Nasal cavity respiratory epithelium epithelial cell of viscerocranial mucosa (primary cell): Measurements from ENCODE around the gene KNCN. TPM values are rescaled to one million over a fixed set of nuclear protein-coding genes. Genes with fewer than 3 reads are reported as not detected.

ENCODE experiments used
- total RNA-seq: library from RNA; depleted of rRNA; stranded (reverse); fragments of >200 nt; gene quantifications from 2 replicates; pipeline ENCODE4 v1.2.3, GENCODE V29; 2014

Gene KNCN
- total RNA-seq = not detected in 2 replicates

DNA sequence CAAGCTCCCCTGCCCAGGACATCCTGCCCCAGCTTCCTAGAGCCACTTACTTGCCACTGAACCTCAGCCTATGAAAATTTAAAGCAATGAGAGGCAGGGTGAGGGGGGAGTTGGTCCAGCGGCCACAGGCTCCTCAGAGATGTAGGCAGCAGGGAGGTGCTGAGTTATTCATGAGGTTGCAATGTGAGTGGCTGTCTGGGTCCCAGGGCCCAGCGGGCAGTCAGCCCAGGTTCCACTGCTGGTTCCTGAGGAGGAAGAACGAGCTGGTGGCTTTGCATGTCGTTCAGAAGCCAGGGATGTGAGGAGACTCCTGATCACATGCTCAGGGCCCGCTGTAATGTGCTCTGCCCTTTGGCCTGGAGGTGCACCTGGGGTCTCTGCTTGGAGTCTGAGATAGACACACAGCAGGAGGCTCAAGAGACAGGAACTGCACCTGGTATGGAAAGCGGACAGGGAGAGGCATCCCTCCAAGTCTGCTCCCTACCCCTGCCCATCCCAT is at the start of gene KNCN:
Gene KNCN (minus strand): TSS at position 51 of the 499 bp plus-strand sequence. CDS start 432 bp downstream, outside the sequence.

Other genes starting within 250 kb of the KNCN start
- gene LRRC41, start 248.0 kb downstream of the KNCN start, total RNA-seq = 75.2 and 75.7 TPM in 2 replicates
- gene UQCRH, start 247.9 kb downstream of the KNCN start, total RNA-seq = 214 and 239 TPM in 2 replicates
- gene NSUN4, start 210.8 kb downstream of the KNCN start, total RNA-seq = 19.8 and 27.1 TPM in 2 replicates
- gene FAAH, start 157.3 kb downstream of the KNCN start, total RNA-seq = 7.2 and 11.7 TPM in 2 replicates
- gene DMBX1, start 61.8 kb downstream of the KNCN start, total RNA-seq = under 0.01 TPM in 1 of 2 replicates, not detected in the other
- gene MKNK1, start 52.6 kb upstream of the KNCN start, total RNA-seq = 23.9 and 25.4 TPM in 2 replicates
- 7.5 and 11.0 TPM in 2 replicates for gene MOB3C, start 65.2 kb upstream of the KNCN start, total RNA-seq
- gene ATPAF1, start 116.7 kb upstream of the KNCN start, total RNA-seq = 40.7 and 41.5 TPM in 2 replicates
- not detected in 2 replicates for gene TEX38, start 120.2 kb upstream of the KNCN start, total RNA-seq
- 41.7 and 87.8 TPM in 2 replicates for gene EFCAB14, start 167.5 kb upstream of the KNCN start, total RNA-seq
- under 0.01 and 9.0 TPM in 2 replicates for gene CYP4B1, start 247.4 kb upstream of the KNCN start, total RNA-seq